Choroid plexus epithelial cell (primary cell): ENCODE results near the gene WNK1.

ENCODE experiments used
- DNase-seq: peaks from one replicate; pipeline ENCODE4 v3.0.0-alpha.2; 2010; ENCODE audit warnings: low read depth
- H3K4me3 ChIP-seq: 2 replicates; pipeline ENCODE4 v1.5.1; 2011; ENCODE audit warnings: low read depth, mild to moderate bottlenecking, control low read depth, low read length, moderate library complexity
- TF ChIP-seq, protein P1 (sequence below): conservative IDR thresholded peaks from 2 replicates; pipeline ENCODE4 v1.5.1; 2011; ENCODE audit warnings: low read depth, mild to moderate bottlenecking, control low read depth, inconsistent platforms, low read length, moderate library complexity

WNK1 gene

DNA sequence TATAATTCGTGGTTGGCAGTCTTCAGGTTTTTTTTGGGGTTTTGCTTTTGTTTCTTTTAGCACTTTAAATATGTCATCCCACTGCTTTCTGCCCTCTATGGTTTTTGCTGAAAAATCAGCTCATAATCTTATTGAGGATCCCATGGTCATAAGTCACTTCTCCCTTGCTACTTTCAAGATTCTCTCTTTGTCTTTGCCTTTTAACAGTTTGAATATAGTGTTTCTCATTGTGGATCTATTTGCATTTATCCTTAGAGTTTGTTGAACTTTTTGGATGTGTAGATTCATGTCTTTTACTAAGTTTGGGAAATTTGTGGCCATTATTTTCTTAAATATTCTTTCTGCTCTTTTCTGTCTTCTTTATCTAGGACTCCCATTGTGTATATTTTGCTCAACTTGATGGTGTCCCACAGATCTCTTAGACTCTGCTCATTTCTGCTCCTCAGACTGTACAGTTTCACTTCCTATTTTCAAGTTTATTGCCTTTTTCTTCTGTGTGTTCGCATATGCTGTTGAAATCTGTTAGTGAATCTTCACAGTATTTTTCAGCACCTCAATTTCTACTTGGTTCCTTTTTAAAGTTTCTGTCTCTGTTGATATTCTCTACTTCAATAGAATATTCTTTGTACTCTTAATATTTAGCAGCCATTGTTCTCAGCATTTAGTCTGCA lies 70.8 kb downstream of the WNK1 start:
- TF ChIP-seq, protein P1, sequence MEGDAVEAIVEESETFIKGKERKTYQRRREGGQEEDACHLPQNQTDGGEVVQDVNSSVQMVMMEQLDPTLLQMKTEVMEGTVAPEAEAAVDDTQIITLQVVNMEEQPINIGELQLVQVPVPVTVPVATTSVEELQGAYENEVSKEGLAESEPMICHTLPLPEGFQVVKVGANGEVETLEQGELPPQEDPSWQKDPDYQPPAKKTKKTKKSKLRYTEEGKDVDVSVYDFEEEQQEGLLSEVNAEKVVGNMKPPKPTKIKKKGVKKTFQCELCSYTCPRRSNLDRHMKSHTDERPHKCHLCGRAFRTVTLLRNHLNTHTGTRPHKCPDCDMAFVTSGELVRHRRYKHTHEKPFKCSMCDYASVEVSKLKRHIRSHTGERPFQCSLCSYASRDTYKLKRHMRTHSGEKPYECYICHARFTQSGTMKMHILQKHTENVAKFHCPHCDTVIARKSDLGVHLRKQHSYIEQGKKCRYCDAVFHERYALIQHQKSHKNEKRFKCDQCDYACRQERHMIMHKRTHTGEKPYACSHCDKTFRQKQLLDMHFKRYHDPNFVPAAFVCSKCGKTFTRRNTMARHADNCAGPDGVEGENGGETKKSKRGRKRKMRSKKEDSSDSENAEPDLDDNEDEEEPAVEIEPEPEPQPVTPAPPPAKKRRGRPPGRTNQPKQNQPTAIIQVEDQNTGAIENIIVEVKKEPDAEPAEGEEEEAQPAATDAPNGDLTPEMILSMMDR = no peak
- DNase-seq = no peak
- H3K4me3 ChIP-seq = no peak overlapping the region

DNA sequence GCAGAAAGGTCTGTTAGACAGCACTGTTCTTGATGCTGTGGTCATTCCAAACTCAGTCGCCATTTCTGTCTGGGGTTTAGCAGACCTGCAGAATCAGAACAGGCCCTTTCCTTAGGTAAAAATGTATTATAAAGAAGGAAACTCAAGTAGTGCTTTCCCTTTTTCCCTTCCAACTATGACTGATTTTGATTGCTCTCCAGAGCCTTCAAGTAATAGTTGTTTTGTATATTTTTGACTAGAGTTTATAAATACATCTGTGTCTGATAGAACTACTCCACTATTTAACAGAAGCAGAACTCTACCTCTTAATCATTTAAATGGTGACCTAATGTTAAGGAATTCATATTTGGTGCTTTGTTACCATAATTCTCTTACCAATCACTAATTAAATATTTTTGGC lies 74.0 kb downstream of the WNK1 start:
- no peak for DNase-seq
- TF ChIP-seq, protein P1 = no peak
- H3K4me3 ChIP-seq = no peak overlapping the region

DNA sequence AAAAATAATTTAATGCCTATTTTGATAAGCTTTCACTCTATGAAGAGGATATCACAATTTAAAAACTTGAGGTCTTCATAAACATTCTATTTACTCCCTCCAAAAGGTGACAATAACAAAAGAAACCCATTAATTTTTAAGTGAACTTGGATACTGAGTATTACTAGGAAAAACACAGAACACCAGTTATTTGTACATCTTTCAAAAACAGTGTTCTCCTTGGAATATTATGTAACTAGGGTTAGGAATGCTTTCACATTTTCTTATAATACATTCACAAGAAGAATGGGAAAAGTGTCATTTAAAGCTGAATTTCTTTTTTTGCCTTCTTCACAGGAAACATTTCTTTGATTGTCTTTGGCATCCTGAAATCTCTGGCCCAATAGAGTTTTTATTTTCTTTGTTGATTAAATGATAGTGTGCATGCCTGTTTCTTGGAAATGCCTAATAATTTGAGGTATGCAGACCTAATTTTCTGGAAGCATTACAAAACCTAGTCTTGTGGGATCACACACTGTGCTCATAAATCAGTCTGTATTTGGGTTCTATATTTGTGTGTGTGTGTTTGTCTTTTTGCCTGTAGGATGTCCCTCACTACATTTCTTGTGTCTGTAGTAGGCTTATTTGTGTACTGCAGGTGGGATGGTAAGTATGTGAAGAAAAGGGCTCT lies 76.5 kb downstream of the WNK1 start:
- H3K4me3 ChIP-seq = no peak overlapping the region
- no peak for DNase-seq
- TF ChIP-seq, protein P1 = no peak

DNA sequence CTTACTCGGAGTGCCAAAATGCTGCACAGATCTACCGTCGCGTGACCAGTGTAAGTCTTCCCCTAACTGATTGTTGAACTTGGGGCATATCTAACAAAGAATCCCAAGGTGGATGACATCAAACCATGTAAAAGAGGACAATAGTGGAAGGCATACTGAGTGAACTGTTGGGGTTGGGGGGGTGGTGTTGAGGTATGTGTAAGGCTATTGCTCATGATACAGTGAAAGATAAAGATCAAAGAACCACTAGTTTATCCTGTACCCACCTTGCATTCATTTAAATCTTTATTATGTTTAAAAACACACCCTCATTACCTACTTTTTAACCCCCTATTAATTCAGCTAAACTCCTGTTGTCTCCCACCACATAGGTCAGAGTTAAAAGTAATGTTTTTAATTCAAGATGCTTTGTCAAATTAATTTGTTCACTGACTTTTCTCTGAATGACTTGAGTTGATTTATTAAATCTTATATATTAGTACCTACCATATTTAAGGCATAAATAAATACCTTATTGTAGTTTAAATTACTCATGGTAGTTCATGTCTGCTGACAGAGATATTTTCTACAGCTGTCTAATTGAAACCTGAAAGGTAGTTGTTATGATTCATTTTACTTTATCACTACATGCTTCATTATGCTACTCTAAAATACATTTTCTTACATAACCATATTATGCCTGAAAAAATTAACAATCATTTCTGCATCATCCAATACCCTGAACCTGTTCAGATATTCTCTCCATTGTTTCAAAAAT lies 77.9 kb downstream of the WNK1 start:
- DNase-seq = no peak
- TF ChIP-seq, protein P1 = no peak
- no peak overlapping the region for H3K4me3 ChIP-seq

DNA sequence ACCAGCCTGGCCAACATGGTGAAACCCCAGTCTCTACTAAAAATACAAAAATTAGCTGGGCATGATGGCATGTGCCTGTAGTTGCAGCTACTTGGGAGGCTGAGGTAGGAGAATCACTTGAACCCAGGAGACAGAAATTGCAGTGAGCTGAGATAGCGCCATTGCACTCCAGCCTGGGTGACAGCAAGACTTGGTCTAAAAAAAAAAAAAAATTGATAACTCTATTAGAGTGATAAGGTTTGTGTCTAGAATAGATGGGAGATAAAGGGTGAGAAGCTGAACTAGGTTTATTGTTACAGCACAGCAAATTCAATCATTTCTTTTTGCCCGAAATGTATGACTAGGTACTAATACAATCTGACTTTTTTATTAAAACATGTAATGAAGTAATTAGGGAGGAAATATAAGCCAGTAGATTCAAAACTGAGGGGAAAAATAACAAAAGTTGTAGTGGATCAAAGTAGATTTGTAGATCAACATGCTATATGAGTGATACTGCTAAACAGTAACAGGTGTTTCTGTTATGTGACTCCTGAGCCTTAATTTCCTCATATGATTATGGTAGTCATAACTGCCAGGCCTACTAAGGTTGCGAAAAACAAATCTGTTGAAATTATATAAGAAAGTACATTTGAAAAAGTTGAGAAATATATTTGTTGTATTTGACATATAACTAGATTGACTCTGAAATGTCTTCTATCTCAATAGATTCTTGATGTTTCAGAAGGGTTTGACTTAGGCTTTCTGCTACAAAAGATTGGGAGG lies 83.6 kb downstream of the WNK1 start:
- H3K4me3 ChIP-seq = no peak overlapping the region
- DNase-seq = no peak
- TF ChIP-seq, protein P1 = no peak

DNA sequence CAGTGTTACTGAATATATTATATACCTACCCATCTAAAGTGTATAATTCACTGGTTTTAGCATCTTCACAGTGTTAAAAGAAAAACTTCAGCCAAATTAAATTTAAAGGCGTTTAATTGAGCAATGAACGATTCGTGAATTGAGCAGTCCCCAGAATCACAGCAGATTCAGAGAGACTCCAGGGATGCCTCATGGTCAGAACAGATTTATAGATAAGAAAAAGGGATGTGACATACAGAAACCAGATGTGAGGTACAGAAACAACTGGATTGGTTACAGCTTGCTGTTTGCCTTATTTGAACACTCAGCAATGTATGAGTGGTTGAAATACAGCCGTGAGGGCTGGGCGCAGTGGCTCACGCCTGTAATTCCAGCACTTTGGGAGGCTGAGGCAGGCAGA lies 84.6 kb downstream of the WNK1 start:
- no peak overlapping the region for H3K4me3 ChIP-seq
- TF ChIP-seq, protein P1 = no peak
- DNase-seq = no peak
